CD4-positive, alpha-beta T cell treated with Interferon gamma for 1 hour (primary cell): ENCODE measurements around the gene SHISA9.
"Not testable (repeated sequence)": the region's sequence is repeated elsewhere in the genome, so short reads cannot be mapped to it uniquely, and the experiment has no call there.

Source experiments
- DNase-seq: peaks from one replicate; pipeline ENCODE4 v3.0.0-alpha.2; 2020

The SHISA9 gene

DNA sequence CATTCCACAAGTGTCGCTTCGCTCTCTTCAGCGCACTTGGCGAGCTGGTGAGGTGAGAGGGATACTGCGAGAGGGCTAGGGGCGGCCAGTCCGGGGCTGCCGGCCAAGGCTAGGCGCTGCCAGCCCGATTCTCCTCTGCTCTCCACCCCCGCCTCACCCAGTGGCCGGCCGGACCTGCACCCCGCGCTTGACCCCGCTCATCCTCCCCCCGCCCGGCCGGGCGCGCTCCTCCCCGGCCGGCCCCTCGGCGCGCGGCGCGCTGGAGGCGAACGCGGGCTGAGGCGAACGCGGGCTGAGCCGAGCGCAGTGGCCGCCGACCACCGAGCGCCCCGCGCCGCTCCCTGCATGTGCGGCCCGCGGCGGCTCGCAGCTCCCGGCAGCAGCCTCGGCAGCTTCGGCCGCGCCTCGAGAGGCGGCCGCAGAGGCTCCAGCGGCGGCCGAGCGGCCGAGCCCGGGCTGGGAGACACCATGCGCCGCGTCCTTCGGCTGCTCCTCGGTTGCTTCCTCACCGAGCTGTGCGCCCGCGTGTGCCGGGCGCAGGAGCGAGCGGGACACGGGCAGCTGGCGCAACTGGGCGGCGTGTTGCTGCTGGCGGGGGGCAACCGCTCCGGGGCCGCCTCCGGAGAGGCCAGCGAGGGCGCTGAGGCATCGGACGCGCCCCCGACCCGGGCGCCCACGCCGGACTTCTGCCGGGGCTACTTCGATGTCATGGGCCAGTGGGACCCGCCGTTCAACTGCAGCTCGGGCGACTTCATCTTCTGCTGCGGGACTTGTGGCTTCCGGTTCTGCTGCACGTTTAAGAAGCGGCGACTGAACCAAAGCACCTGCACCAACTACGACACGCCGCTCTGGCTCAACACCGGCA lies at the start of gene SHISA9:
TSS of gene SHISA9 (plus strand) at position 2 of the 865 bp plus-strand sequence.
- no peak for DNase-seq

DNA sequence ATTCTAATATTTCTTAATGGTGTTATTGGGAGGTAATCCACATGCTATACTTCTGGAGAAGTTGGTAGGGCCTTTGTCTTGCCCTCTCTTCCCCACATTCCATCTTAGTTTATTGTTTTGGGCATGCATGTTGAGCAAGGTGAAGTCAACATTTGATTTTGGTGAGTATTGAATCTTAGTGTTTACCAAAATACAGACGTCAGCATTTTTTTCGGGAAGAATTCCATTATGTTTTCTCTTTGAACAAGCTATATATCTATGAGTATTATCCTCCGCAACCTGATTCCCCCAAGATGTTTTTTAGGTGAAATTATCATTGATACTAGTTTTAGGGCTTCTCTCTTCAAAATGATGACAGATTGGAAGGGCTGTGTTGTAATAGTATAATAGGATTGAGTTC lies 47.4 kb upstream of the SHISA9 start:
- DNase-seq: no peak

DNA sequence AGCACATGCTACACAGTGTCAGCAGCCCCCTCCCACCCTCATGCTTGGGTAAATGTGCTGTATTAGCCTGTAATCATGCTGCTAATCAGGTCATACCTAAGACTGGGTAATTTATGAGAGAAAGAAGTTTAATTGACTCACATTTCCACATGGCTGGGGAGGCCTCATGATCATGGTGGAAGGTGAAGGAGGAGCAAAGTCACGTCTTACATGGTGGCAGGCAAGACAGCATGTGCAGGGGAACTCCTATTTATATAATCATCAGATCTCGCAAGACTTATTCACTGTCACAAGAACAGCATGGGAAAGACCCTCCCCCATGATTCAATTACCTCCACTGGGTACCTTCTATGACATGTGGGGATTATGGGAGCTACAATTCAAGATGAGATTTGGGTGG lies 44.0 kb upstream of the SHISA9 start:
- not testable (repeated sequence) for DNase-seq

- no peak for DNase-seq
These were observed 39.1 kb upstream of the SHISA9 start for GRCh38 chr16:12862327-12862726.

DNA sequence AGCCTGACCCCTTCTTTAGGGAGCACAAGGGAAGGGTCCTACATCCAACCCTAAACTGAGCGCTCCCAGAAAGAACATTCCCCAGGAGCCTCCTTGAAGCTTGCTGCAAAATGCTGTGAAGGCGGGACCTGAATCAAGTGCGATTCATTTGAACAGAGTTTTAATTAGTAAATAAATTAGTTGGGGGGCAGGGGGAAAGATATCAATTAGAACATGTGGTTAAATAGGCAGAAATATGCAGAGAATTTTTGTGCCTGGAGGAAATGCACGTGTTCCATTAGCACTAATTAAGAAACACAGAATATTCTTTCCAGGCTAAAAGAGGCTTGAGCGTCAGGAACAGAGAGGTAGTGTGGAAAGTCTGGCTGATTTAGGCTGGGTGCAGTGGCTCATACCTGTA lies 38.5 kb upstream of the SHISA9 start:
- DNase-seq: no peak

DNA sequence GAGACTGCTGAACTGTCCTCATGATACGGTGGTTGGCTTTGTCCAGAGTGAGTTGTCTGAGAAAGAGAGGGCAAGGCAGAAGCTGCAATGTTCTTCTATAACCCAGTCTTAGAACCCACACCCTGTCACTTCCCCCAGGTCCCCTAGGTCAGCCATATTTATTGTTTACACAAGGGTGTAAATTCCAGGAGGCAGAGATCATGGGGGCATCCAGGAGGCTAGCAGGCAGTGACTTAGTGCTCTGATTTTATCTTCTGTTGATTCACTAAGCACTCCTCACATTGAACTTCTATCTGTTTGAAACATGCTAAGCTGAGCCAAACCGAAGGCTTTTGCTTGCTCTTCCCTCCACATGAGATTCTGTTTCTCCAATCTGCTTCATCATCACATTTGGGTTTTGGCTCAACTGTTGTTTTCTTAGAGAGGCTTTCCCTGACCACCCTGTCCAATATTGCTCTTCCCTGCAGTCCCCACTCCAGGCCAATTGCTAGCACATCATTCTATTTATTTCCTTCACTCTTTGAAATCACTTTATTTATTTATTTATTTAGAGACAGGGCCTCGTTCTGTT lies 34.3 kb upstream of the SHISA9 start:
- DNase-seq: no peak

DNA sequence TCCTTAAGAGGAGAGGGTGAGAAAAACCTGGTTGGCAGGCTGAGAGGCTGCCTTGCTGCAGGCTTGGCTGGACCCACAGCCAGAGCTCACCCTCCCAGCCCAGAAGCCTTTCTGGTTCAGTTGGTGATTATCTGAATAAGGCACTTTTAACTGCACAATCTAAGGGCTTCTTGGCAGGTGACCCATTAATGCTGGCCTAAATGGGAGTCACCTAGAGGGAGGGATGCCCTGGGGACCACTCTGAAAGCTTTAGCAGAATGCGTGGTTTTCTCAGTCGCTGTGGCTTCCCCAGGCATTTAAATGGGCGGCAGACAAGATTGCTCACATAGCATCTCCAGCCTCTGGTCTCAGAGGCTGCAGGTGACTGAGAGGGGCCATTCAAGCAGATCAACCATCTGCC lies 33.2 kb upstream of the SHISA9 start:
- DNase-seq: no peak

DNA sequence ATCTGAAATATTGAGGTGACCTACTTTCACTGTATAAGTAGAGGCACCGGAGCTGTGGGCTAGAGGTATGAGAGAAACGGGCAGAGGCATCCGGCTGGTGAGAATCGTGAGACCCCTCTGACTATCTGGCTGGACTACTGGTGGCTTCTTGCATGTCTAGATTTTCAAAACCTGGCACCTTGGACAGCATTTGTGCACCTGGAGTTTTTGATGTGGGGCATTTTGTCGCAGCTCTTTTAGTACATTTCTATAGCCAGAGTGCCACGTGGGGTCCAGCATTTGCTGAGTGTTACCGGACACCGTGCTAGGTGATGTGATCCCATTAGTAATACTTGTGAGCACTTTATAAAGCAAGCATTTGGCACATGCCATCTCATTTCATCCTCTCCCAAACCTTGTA lies 32.6 kb upstream of the SHISA9 start:
- DNase-seq: no peak

DNA sequence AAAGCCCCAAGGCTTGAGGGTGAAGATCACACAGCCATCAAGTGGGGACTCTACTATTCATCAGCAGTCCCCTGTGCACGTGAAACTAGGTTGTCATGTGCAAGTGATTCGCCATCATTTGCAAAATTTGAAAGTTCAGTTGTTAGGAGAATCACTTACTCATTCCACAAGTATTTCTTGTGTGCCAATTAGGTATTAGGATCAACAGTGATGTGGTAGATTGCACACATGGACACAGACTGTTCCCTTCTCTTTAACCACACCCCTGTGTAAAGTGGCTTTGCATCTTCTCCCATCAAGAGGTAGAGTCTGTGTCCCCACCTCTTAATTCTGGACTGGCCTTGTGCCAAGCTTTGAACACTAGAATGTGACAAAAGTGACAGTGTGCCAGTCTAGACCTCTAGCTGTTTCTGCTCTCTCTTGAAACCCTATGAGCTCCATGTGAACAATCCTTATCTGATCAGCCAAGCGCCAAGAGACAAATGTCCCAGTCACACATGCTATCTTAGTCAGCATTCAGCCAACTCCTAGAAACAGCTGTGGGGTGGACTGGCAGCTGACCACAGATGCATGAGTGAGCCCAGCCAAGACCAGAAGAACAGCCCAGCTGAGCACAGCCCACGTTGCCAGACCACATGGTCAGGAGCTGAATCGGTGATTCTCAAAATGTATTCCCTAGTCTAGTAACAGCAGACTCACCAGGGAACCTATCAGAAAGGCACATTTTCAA lies 31.5 kb upstream of the SHISA9 start:
- no peak for DNase-seq

GRCh38 chr16:12871784-12872183 lies 29.6 kb upstream of the SHISA9 start:
- DNase-seq: no peak

DNA sequence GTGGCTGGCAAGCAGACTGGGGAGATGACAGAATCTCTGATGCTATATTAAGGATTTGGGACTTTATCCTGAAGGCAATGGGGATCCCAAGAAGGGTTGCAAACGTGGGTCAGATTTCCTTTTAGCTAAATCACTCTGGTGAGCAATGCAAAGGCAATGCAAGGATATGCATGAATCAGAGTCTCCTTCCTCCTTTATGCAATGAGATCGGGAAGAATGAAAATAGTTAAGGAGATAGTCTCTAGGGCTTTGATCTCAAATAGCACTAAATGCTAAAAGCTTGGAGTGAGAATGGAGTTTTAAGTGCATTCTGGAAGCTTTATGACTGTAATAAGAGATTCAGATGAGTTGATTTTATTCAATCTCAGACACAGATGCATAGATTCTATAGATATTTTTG lies 27.2 kb upstream of the SHISA9 start:
- DNase-seq: no peak

- DNase-seq: no peak
These were observed 24.6 kb upstream of the SHISA9 start for GRCh38 chr16:12876778-12877177.

DNA sequence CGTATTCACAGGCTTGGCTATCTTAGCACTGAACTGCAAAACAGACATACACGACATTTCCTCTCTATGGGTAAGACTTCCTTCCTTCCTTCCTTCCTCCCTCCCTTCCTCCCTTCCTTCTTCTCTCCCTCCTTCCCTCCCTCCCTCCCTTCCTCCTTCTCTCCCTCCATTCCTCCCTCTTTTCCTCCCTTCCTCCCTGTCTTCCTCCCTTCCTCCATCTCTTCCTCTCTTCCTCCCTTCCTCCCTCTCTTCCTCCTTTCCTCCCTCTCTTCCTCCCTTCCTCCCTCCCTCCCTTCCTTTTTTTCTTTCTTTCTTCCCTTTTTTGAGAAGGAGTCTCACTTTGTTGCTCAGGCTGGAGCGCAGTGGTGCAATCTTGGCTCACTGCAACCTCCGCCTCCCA lies 22.4 kb upstream of the SHISA9 start:
- no peak for DNase-seq

GRCh38 chr16:12879812-12880211 lies 21.6 kb upstream of the SHISA9 start:
- no peak for DNase-seq

DNA sequence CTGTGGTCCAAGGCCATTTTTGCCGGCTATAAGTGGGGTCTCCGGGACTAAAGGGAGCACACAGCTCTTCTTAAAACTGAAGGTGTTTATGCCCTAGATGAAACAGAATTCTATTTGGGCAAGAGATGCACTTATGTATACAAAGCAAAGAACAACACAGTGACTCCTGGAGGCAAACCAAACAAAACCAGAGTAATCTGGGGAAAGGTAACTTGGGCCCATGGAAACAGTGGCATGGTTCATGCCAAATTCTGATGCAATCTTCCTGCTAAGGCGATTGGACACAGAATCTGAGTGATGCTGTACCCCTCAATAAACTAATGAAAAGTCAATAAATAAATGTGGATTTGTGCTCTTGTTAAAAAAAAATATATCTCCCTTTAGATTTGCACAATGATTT lies 20.2 kb upstream of the SHISA9 start:
- DNase-seq: no peak

GRCh38 chr16:12881740-12882139 lies 19.7 kb upstream of the SHISA9 start:
- DNase-seq: no peak

- DNase-seq: no peak
These were observed 15.7 kb upstream of the SHISA9 start for GRCh38 chr16:12885742-12886141.

GRCh38 chr16:12891836-12892235 lies 9.6 kb upstream of the SHISA9 start:
- DNase-seq: no peak

DNA sequence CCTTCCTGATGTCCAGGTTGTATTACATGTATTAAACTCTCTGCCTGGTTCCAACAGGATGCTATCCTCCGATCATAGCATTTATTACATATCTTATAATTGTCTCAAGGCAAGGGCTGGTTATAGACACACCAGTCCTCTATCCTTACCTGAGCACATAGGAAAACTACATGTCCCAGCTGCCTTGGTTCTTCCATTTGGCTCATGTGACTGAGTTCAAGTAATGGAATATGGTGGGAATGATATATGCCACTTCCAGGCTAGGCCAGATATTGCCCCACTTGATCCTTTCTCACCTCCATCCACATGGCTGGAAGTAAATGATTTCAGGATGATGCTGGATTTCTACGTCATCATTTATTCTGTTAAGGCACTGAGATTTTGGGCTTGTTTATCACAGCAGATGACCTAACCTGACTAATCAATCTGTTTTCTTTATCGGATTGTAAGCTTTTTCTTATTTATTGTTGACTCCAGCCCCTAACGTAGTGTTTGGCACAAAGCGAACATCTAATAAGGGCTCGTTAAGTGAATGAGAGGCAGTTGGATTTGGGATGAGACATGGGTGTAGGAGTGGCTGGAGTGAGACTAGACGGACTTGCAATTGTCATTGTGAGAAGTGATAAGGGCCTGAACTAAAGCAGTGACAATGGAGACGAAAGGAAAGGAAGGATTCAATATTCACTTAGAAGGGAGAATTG lies 8.2 kb upstream of the SHISA9 start:
- DNase-seq: no peak

GRCh38 chr16:12896562-12896961 lies 4.8 kb upstream of the SHISA9 start:
- no peak for DNase-seq

GRCh38 chr16:12898551-12898950 lies 2.8 kb upstream of the SHISA9 start:
- DNase-seq: no peak

DNA sequence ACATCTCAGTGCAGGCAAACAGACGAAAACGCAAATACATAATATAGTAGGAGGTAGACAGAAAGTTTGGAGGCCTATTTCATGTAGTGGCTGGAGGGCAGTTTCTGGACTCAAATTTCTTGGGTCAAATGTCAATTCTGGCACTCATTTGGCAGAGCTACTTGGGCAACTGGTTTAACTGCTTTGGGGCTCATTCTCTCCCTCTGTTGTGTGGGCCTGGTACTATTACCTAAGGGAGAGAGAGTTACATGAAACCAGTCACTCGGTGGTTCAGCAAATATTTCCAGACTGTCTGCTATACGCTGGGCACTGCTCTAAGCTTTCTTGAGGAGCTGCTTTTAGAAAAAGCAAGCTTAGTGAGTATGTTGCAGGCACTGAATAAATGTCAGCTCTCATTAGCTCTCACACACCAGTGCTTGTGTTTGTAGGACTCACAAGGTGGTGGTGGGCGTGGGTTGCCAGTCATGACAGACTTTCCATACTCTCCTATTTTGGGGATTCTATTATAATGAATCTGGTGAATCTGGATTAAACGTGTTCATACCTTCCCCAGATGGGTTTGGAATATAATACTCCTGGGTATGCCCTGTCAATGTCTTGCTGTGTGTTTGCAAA lies 1.8 kb upstream of the SHISA9 start:
- no peak for DNase-seq

- DNase-seq: no peak
These were observed 1.2 kb upstream of the SHISA9 start for GRCh38 chr16:12900156-12900555.
